Cardiac atrium fibroblast (primary cell): ENCODE data around the gene KIFC1. TPM values are rescaled to one million over a fixed set of nuclear protein-coding genes. Genes with fewer than 3 reads are reported as not detected.

ENCODE experiments used
- total RNA-seq: library from RNA; depleted of rRNA; stranded (reverse); fragments of >200 nt; gene quantifications from 2 replicates; pipeline ENCODE4 v1.2.3, GENCODE V29; 2015

The KIFC1 gene, protein sequence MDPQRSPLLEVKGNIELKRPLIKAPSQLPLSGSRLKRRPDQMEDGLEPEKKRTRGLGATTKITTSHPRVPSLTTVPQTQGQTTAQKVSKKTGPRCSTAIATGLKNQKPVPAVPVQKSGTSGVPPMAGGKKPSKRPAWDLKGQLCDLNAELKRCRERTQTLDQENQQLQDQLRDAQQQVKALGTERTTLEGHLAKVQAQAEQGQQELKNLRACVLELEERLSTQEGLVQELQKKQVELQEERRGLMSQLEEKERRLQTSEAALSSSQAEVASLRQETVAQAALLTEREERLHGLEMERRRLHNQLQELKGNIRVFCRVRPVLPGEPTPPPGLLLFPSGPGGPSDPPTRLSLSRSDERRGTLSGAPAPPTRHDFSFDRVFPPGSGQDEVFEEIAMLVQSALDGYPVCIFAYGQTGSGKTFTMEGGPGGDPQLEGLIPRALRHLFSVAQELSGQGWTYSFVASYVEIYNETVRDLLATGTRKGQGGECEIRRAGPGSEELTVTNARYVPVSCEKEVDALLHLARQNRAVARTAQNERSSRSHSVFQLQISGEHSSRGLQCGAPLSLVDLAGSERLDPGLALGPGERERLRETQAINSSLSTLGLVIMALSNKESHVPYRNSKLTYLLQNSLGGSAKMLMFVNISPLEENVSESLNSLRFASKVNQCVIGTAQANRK
- 6.0 and 6.8 TPM in 2 replicates for total RNA-seq

DNA sequence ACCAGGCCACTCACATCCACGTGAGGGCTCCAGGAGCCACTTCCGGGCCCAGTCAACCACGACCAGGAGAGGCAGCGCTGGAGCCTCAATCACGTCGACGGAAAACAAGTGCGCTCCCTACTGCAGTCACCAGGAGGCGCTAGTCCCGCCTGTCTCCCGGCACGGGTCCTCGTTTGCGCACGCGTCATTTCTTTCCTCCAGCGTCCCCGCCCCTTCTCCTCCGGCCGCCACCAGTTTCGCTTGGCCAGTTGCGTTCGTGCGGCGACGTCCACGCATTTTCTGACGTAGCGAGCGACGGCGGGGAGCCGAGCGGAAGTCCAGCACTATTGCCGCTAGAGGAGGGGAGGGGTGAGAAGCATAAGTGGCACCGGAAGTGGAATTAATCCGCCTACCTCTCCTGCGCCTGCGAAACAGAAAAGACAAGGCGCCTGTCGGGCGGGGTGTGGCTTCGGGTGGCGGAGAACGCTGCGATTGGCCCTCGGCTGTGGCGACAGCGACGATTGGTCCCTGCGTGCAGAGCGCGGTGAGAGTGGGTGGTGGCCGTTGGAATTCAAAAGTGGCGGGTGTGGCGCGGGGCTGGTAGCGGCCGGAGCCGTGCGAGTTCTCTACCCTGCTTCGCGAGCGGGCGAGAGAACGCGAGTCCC lies at the start of gene KIFC1:
TSS of gene KIFC1 (plus strand) at position 546 of the 644 bp plus-strand sequence. CDS start 163 bp downstream, outside the sequence.

DNA sequence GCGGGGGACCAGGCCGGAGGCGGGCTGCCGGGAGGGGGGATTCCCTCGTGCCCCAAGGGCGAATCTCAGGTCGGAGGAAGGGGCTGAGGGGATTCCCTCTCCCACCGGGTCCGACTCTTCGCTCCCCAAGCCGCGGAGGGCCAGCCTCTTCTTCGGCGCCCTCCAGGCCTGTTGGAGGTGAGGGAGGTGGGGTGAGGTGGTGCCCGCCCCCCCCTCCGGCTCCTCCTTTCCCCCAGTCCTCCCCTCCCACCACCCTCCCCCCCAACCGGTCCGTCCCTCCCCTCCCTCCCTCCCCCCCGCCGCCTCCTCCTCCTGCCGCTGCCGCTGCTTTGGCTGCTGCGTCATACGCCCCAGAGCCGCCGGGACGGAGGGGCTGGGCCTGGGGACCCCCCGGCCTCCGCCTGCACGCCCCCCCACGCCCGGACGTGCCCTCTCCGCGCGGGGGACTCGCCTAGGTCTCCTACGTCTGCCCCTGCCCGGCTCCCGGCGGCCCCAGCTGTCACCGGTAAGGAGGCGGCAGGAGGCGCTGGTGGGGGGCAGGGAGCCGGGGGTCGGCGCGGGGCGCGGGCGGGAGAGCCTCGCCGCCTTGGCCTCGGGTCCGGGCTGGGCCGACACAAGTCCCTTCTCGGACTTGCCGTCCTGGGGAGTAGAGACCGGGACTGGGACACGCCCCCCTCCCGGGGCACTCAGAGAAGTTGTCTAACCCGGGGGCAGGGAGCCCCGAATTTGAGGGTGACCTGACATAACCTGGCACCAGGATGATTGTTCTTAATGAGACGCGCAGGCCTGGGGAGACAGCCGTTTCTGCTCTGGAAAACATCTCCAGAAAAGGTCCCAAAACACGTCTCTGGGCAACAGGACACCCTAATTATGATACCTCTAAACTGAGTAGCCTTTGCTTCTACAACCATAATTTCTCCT lies 19.3 kb downstream of the KIFC1 start, which contains the start of gene PHF1:
TSS of gene PHF1 (plus strand) at position 304 of the 921 bp plus-strand sequence. CDS start 1,250 bp downstream, outside the sequence.

DNA sequence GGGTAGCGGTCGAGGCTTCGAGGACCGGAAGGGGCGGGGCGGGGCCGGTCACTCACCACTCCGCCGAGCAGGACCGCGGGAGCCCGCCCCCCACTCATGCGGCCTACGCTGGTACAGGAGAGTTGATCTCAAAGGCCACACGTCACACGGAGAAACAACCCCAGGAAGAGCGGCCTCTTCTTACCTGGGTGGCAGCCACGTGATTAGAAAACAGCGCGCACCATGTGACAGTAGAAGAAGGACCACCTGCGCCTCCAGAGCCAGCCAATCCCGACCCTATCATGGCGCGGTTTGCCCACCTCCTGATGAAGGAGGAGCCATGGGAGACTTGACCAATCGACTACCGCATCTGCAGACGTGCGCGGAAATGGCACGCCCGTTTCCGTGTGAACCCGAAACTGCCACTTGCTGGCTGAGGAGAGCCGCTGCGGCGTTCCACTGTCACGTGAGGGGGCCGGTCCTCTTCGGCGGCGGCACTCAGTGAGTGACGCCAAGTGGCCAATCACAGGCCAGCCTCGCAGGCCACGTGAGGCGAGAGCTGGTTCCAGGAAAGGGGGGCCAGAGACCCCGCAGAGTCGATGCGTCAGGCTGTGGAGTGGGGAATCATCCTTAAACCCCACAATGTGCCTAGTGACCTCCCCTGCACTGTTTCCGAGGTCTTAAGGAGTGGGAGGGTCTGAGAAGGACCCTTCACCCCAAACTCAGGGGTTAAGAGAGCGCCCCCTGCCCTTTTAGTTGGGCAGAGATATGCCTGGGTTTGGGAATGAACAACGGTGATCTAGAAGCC lies 26.5 kb downstream of the KIFC1 start, which contains the start of gene CUTA:
TSS of gene CUTA (minus strand) at position 205 of the 787 bp plus-strand sequence. CDS start at position 98, 107 bp downstream.

DNA sequence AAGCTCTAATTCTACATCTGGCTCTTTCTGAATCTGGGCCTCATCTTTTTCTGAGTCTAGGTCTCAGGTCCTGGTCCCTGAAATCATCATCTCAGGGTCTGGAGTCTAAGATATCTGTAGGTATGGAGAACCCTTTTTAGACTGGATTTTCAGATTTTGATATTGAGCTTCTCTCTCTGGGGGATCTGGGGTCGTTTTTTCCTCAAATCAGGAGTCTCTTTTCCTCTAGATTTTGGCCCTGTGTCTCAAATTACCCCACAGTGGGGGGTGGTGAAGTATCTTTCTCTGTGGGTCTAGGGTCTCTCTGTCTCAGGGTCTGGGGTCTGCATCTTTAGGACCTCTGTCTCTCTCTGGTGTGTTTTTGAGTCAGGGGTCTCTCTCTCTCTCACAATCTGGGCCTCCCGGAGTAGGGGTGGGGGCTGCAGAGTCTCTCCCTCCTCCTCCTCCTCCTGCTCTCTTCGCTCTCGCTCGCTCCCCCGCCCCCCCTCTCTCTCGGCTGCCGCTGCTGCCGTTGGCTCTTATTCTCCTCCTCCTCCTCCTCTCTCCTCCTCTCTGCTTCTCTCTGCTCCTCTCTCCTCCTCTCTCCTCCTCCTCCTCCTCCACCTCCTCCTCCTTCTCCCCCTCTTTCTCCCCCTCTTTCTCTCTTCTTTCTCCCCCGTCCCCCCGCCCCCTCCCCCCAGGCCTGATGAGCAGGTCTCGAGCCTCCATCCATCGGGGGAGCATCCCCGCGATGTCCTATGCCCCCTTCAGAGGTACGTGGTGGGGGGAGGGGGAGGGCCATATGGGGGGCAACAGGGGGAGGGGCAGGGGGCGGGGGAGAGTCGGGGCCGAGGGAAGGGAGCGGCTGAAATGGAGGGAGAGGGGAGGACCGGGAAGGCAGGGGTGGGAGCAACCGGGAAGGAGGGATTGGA lies 28.2 kb downstream of the KIFC1 start, which contains the start of gene SYNGAP1:
TSS of gene SYNGAP1 (plus strand) at position 486 of the 911 bp plus-strand sequence. CDS start at position 686, 200 bp downstream.

DNA sequence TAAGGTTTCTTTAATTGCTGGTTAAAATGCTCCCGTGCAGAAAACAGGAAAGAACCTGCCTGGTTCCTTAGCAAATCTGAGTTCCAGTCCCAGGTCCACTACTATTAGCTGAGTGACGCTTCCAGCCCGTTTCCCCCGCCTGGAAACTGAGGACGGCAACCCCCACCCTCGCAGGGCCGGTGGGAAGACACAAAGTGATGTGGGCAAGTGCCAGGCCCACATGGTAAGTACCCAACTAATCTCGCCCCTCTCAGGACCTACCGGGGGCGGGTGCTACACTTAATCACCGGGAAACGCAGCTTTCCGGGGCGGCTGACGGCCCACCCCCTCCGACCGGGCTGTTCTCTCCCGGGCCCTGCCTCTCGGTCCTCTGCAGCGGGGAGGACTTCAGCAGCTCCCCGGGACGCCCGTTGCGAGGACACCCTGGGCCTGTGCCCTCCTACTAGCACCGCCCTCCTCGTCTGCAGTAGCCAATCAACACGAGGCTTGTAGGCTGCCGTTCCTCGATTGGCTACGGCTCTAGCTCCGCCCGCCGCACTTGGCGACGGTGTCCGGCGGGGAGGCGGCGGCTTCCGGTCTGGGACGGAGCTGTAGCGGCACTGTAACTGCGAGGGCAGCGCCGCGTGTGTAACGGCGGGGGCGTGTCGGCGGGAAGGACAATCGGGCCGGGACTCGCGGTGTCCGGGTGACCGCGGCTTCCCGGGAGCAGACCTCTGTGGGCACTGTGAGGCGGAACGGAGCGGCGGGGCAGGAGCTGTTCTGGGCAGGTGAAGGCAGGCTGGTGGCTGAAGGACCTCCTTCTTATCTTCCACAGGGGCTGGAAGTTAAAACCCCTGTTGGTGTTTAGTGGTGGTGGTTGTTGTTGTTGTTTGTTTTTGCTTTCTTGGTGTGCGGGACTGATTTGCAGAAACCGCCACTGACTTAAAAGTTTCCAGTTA lies 62.7 kb downstream of the KIFC1 start, which contains the start of gene ZBTB9:
TSS of gene ZBTB9 (plus strand) at position 568 of the 938 bp plus-strand sequence. CDS start 525 bp downstream, outside the sequence.

Other genes with a start within 250 kb of the KIFC1 start
- 0.16 and 0.18 TPM in 2 replicates for gene COL11A2, start 199.4 kb upstream of the KIFC1 start, total RNA-seq
- gene RXRB, start 191.2 kb upstream of the KIFC1 start, total RNA-seq = 15.1 and 23.3 TPM in 2 replicates
- gene SLC39A7, start 191.0 kb upstream of the KIFC1 start, total RNA-seq = 166 and 183 TPM in 2 replicates
- 3.1 and 9.0 TPM in 2 replicates for gene HSD17B8, start 187.2 kb upstream of the KIFC1 start, total RNA-seq
- gene RING1, start 183.3 kb upstream of the KIFC1 start, total RNA-seq = 9.9 and 12.6 TPM in 2 replicates
- gene VPS52, start 119.9 kb upstream of the KIFC1 start, total RNA-seq = 28.2 and 40.2 TPM in 2 replicates
- 4,152 and 5,581 TPM in 2 replicates for gene RPS18, start 119.7 kb upstream of the KIFC1 start, total RNA-seq
- gene B3GALT4, start 114.7 kb upstream of the KIFC1 start, total RNA-seq = 2.3 and 3.6 TPM in 2 replicates
- gene WDR46, start 102.6 kb upstream of the KIFC1 start, total RNA-seq = 44.2 and 59.8 TPM in 2 replicates
- 48.1 and 49.3 TPM in 2 replicates for gene PFDN6, start 102.2 kb upstream of the KIFC1 start, total RNA-seq
- 31.4 and 36.6 TPM in 2 replicates for gene RGL2, start 92.9 kb upstream of the KIFC1 start, total RNA-seq
- 63.7 and 110 TPM in 2 replicates for gene TAPBP, start 77.7 kb upstream of the KIFC1 start, total RNA-seq
- gene ZBTB22, start 74.1 kb upstream of the KIFC1 start, total RNA-seq = 15.9 and 19.0 TPM in 2 replicates
- 41.7 and 42.3 TPM in 2 replicates for gene DAXX, start 68.9 kb upstream of the KIFC1 start, total RNA-seq
- 23.5 and 23.8 TPM in 2 replicates for gene PHF1, start 19.2 kb downstream of the KIFC1 start, total RNA-seq
- gene CUTA, start 26.3 kb downstream of the KIFC1 start, total RNA-seq = 134 and 151 TPM in 2 replicates
- gene SYNGAP1, start 28.2 kb downstream of the KIFC1 start, total RNA-seq = 2.9 and 3.7 TPM in 2 replicates
- 3.1 and 3.2 TPM in 2 replicates for gene ZBTB9, start 62.8 kb downstream of the KIFC1 start, total RNA-seq
- 7.8 and 10.5 TPM in 2 replicates for gene BAK1, start 188.5 kb downstream of the KIFC1 start, total RNA-seq
- 21.5 TPM in 2 replicates for gene ITPR3, start 229.5 kb downstream of the KIFC1 start, total RNA-seq